H1 (cell line): ENCODE measurements around the gene ACTG1.

Experiments used
- CTCF ChIP-seq, 3 experiments: IDR thresholded peaks; 1 replicate in 2 of 3; 2 replicates in 1 of 3; pipeline versions ENCODE4 v1.5.1 to v1.6.1; 2011; ENCODE audit warnings: low read length in 3 of 3, mild to moderate bottlenecking in 3 of 3, inconsistent platforms in 2 of 3, low read depth in 1 of 3, moderate library complexity in 1 of 3; ENCODE audit not compliant: insufficient read depth in 1 of 3; ENCODE audit errors: control extremely low read depth in 1 of 3
- MAX ChIP-seq: IDR thresholded peaks from 2 replicates; pipeline ENCODE4 v1.6.1; 2012; ENCODE audit warnings: inconsistent platforms
- POLR2A ChIP-seq, 2 experiments: IDR thresholded peaks; 1 replicate in 1 of 2; 2 replicates in 1 of 2; pipeline ENCODE4 v1.6.1; 2011; ENCODE audit warnings: low read depth in 2 of 2, low read length in 2 of 2, mild to moderate bottlenecking in 2 of 2; ENCODE audit errors: control extremely low read depth in 1 of 2
- USF2 ChIP-seq: IDR thresholded peaks from 2 replicates; pipeline ENCODE4 v1.6.1; 2011; ENCODE audit warnings: low read length, improper control_type of control experiment

GRCh38 chr17:81533339-81534141, 20.9 kb upstream of the ACTG1 start:
- TF ChIP-seq MAX (no peak), CTCF (IDR thresholded peaks at IDR 0.05; ENCODE audit: control extremely low read depth in 1 of 3, insufficient read depth in 1 of 3, low read depth in 1 of 3, low read length in 3 of 3) (no peak), USF2 (no peak), POLR2A (IDR thresholded peaks at IDR 0.05; ENCODE audit: control extremely low read depth in 1 of 2, low read depth in 2 of 2, low read length in 2 of 2) (no peak)
